Panc1 (cell line): ENCODE data around the gene DOCK3.

ENCODE experiments used
- CTCF ChIP-seq: fragments of 450-650 bp; IDR thresholded peaks from 2 replicates; pipeline ENCODE4 v1.5.1; 2017; ENCODE audit warnings: mild to moderate bottlenecking
- POLR2AphosphoS5 ChIP-seq: IDR thresholded peaks from 2 replicates; pipeline ENCODE4 v1.6.1; 2012; ENCODE audit warnings: mild to moderate bottlenecking, low read depth, low read length, moderate library complexity
- REST ChIP-seq, 2 experiments: IDR thresholded peaks; 2 replicates each; pipeline ENCODE4 v1.6.1; 2011 to 2012; ENCODE audit warnings: low read depth in 2 of 2, control low read depth in 1 of 2, low read length in 1 of 2, mild to moderate bottlenecking in 1 of 2, moderate library complexity in 1 of 2; ENCODE audit not compliant: insufficient read depth in 1 of 2
- SIN3A ChIP-seq: IDR thresholded peaks from 2 replicates; pipeline ENCODE4 v1.6.1; 2012; ENCODE audit warnings: low read depth, mild to moderate bottlenecking, low read length, moderate library complexity, borderline replicate concordance; ENCODE audit not compliant: insufficient read depth

GRCh38 chr3:50972029-50972428 lies 297.3 kb downstream of the DOCK3 start:
- TF ChIP-seq CTCF (no peak), POLR2AphosphoS5 (no peak), REST (IDR thresholded peaks at IDR 0.05; ENCODE audit: insufficient read depth in 1 of 2, low read depth in 2 of 2, low read length in 1 of 2) (no peak), SIN3A (no peak)
